WTC11 (cell line): ENCODE measurements around the gene PTPDC1.

Experiments used
- ATF3 ChIP-seq: sonication (generic); formaldehyde crosslinking; conservative IDR thresholded peaks from 2 replicates; pipeline ENCODE4 v1.8.1; 2022; ENCODE audit warnings: mild to moderate bottlenecking, missing genetic modification reagents
- CTCF ChIP-seq: fragments of 200-600 bp; IDR thresholded peaks from 2 replicates; pipeline ENCODE4 v1.8.0; 2022; ENCODE audit warnings: antibody characterized with exemption
- GRHL2 ChIP-seq: fragments of 250-450 bp; sonication (Bioruptor Pico); IDR thresholded peaks from 2 replicates; pipeline ENCODE4 v1.8.0; 2022; ENCODE audit warnings: mild to moderate bottlenecking, moderate library complexity; ENCODE audit not compliant: insufficient replicate concordance, severe bottlenecking
- PRDM15 ChIP-seq: sonication (generic); formaldehyde crosslinking; IDR thresholded peaks from 2 replicates; pipeline ENCODE4 v1.8.0; 2022; ENCODE audit warnings: missing genetic modification reagents
- STAT6 ChIP-seq: sonication (generic); formaldehyde crosslinking; conservative IDR thresholded peaks from 2 replicates; pipeline ENCODE4 v1.8.1; 2023; ENCODE audit warnings: mild to moderate bottlenecking, low read depth, missing genetic modification reagents, moderate library complexity
- ZNF263 ChIP-seq: sonication (generic); formaldehyde crosslinking; IDR thresholded peaks from 2 replicates; pipeline ENCODE4 v1.8.1; 2022; ENCODE audit warnings: low read depth, mild to moderate bottlenecking, moderate library complexity, missing genetic modification reagents

- TF ChIP-seq CTCF (no peak), ZNF263 (CRISPR knock-in tag) (no peak), ATF3 (CRISPR knock-in tag) (no peak), PRDM15 (CRISPR knock-in tag) (no peak), GRHL2 (no peak), STAT6 (no peak)
Observed at GRCh38 chr9:94120854-94121376, 36.7 kb downstream of the PTPDC1 start.
